ENCODE data around the gene NDUFA12.
A peak's percentile ranks its signal among the peaks of the same experiment; 100 is the strongest.

NDUFA12 gene

GRCh38 chr12:94941440-94941862 is 62.0 kb downstream of the NDUFA12 start:
- POLR2A ChIA-PET (ENCODE audit: low non-redundant PET), result no interaction called here
- DNase-seq (ENCODE audit: low spot score), result peak; percentile 82
- CTCF ChIA-PET, result no interaction called here
- no peak for TF ChIP-seq CTCF (conservative IDR thresholded peaks at IDR 0.05; ENCODE audit: low read depth)
- peak overlapping the region; percentile 53 for H3K27ac ChIP-seq

GRCh38 chr12:94940771-94941170 is 62.7 kb downstream of the NDUFA12 start:
- no peak overlapping the region for H3K27ac ChIP-seq
- ChIA-PET CTCF (no interaction called here), POLR2A (ENCODE audit: low non-redundant PET) (no interaction called here)
- TF ChIP-seq CTCF (conservative IDR thresholded peaks at IDR 0.05; ENCODE audit: low read depth), result no peak
- DNase-seq (ENCODE audit: low spot score), result no peak

- CTCF ChIA-PET, result interaction anchor here (0.7 kb wide), 1 partner anchor 670 kb away, joined by 3 read pairs; no protein-coding TSS in a partner anchor
- no peak overlapping the region for H3K27ac ChIP-seq
- DNase-seq (ENCODE audit: low spot score), result no peak
- POLR2A ChIA-PET (ENCODE audit: low non-redundant PET), result no interaction called here
- no peak for TF ChIP-seq CTCF (conservative IDR thresholded peaks at IDR 0.05; ENCODE audit: low read depth)
These were observed 64.9 kb downstream of the NDUFA12 start for GRCh38 chr12:94938583-94938982.

- TF ChIP-seq CTCF (conservative IDR thresholded peaks at IDR 0.05; ENCODE audit: low read depth), result no peak
- ChIA-PET CTCF (no interaction called here), POLR2A (ENCODE audit: low non-redundant PET) (no interaction called here)
- H3K27ac ChIP-seq, result no peak overlapping the region
- DNase-seq (ENCODE audit: low spot score), result no peak
These were observed 72.7 kb downstream of the NDUFA12 start for GRCh38 chr12:94930772-94931171.

- no peak for TF ChIP-seq CTCF (conservative IDR thresholded peaks at IDR 0.05; ENCODE audit: low read depth)
- CTCF ChIA-PET, result interaction anchor here (0.5 to 0.6 kb wide), 2 partner anchors 21 to 276 kb away, joined by 3 read pairs; no protein-coding TSS in a partner anchor
- POLR2A ChIA-PET (ENCODE audit: low non-redundant PET), result no interaction called here
- no peak for DNase-seq (ENCODE audit: low spot score)
- no peak overlapping the region for H3K27ac ChIP-seq
These were observed 73.3 kb downstream of the NDUFA12 start for GRCh38 chr12:94930216-94930654.

GRCh38 chr12:94929780-94930179 is 73.7 kb downstream of the NDUFA12 start:
- ChIA-PET POLR2A (ENCODE audit: low non-redundant PET) (no interaction called here), CTCF (interaction anchor here (0.5 to 0.6 kb wide), 2 partner anchors 21 to 277 kb away, joined by 3 read pairs; no protein-coding TSS in a partner anchor)
- TF ChIP-seq CTCF (conservative IDR thresholded peaks at IDR 0.05; ENCODE audit: low read depth), result no peak
- no peak overlapping the region for H3K27ac ChIP-seq
- DNase-seq (ENCODE audit: low spot score), result no peak

- ChIA-PET POLR2A (ENCODE audit: low non-redundant PET) (no interaction called here), CTCF (no interaction called here)
- no peak for TF ChIP-seq CTCF (conservative IDR thresholded peaks at IDR 0.05; ENCODE audit: low read depth)
- no peak overlapping the region for H3K27ac ChIP-seq
- no peak for DNase-seq (ENCODE audit: low spot score)
These were observed 77.8 kb downstream of the NDUFA12 start for GRCh38 chr12:94925729-94926128.
